DMS153 treated with DMSO at 0.1 percent for 48 hours (cell line): ENCODE data around the gene IFNG-AS1.
A peak's percentile ranks its signal among the peaks of the same experiment; 100 is the strongest.

Experiments
- DNase-seq: peaks from one replicate; lab custom pipeline; 2025; ENCODE audit not compliant: unreplicated experiment; lab: John Stamatoyannopoulos, UW

IFNG-AS1 gene

DNA sequence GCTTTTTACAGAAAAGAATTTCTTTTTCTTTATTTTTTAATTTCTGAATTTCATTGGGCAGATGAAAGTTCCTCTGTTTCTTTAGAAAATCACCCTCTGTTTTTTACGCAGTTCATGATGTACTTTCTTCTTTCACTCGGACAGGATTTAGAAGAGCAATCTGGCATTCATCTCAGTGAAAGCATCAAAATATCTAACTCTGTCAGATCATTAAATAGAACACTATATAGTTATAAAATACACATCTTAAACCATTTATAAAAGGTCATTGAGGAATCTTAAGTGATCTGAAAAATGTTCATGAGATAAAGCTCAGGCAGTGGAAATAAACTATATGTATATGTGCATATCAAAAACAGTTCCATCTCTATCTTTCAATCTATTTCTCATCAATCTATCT lies 3.9 kb downstream of the IFNG-AS1 start:
- DNase-seq, result no peak

DNA sequence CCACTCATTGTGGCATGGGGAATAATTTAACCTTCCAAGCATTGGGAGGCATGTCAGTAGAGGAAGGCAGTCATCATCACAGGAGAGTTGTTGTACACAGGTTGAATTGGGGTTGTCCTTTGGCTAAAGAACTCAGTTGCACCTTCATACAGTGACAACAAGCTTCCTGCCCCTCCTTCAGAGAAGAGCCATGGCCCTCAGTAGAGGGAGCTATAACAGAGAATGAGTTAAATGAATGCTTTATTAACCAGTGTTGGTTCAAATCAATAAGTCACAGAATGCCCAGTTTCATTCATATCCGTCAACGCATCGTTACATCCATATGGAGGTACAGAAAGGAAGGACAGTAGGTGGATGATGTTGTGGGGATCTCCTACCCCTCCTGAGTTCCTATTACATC lies 4.8 kb downstream of the IFNG-AS1 start:
- no peak for DNase-seq

DNA sequence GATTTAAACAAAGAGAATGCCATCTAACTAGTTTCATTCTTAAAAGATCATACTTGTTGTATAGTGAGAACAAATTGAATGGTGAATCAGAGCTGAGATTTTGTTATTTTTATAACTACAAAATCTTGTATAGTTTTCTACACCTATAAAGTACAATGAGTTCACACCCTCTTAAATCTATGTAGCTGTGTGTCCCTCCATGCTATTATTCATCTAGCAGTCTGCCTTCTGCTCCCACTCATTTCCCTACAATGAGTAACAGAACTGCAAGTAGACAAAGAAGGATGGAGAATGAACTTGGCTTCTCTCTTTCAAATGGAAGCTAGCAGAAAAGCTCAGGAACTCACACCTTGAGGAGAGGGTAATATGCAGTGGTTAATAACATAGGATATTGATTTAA lies 7.1 kb downstream of the IFNG-AS1 start:
- DNase-seq, result no peak

DNA sequence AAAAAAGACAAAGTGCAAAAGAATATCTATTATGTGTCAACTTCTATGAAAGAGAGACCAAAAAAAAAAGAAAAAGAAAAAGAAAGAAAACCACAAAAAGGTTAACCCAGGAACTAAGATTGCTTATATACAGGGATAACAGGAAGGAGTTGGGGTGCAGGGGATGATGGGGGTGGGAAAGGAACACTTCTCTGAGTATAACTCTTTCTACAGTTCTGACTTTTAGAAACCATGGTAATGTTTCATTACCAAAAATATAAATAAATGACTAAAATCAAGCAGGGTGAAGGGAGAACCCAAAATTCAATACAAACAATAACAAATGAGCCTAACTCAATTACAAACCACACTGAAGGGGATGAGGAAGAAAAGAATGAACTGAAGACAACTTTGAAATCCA lies 9.1 kb downstream of the IFNG-AS1 start:
- no peak for DNase-seq

- no peak for DNase-seq
Observed at GRCh38 chr12:67999244-67999643, 10.0 kb downstream of the IFNG-AS1 start.

DNA sequence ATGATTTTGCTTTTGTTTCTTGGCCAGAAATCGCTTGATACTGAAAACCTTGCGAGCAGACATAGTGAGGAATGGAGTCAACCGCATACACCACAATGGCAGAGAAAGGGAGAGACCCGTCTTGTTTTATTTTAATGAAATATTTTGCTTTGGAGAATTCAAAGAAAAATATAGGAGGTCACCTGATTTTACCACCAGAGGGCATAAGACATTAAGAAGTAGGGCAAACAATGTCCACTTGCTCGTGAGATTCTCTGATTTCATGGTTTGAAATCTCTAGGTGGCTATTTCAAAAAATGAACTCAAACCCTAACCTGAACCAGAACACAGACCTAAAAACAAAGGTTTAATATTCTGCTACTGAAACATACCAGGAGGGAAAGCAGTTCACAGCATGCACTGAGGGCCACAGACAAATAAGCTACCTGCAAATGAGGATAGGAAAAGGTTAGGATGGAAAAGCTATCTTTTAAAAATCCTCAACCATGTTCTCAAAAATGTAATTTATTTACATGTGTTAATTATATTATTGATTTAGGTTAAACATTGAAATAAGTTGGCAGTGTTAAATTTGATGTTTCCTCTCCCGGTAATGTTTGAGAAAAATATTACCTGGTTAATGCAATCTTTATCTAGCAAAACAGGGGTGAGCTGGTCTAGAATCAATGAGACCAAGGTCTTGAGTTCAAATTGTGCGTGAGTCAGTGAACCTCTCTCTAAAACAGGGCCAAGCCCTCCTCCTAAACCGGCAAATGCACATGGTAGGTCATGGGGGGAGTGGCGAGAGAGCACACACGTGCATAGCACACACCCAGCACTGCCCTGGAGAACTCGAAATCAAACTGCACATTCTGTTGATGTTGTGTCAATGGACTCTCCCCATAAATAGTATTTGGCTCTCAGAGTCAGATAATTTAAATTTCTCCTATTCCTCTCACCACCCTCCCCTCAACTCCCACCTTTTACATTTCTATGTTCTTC lies 12.5 kb downstream of the IFNG-AS1 start:
- DNase-seq, result peak; percentile 31

DNA sequence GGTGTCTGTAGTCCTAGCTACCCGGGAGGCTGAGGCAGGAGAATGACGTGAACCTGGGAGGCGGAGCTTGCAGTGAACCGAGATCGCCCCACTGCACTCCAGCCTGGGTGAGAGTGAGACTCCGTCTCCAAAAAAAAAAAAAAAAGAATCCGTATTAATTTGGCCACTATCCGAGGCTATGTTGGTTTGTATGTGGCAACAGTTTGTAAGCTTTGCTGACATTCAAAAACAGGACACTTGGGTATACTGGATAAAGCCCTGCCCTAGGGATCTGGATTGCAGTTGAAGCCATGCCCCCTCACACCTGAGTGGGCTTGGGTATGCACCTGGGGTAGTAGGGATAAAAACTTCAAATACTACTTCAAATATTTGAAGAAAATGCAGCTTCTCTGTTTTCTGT lies 14.5 kb downstream of the IFNG-AS1 start:
- no peak for DNase-seq

- no peak for DNase-seq
Observed at GRCh38 chr12:68007033-68007432, 17.8 kb downstream of the IFNG-AS1 start.

DNA sequence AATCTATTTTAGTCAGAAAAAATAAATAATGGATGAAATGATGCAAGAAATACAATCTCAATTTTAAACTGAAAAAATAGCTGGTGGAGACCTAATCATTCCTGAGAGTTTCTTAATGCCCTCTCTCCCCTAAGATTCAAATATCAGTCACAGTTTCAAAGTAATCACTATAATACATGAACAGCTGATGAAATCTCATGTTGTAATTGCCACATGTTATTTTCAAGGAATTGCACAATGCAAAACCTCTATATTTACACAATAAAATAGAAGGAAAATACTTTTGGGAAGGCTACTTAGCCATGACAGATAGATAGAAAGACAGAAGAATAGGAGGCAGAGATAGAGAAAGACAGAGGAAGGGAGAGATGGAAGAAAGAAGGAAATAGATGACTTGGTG lies 18.2 kb downstream of the IFNG-AS1 start:
- DNase-seq, result no peak

DNA sequence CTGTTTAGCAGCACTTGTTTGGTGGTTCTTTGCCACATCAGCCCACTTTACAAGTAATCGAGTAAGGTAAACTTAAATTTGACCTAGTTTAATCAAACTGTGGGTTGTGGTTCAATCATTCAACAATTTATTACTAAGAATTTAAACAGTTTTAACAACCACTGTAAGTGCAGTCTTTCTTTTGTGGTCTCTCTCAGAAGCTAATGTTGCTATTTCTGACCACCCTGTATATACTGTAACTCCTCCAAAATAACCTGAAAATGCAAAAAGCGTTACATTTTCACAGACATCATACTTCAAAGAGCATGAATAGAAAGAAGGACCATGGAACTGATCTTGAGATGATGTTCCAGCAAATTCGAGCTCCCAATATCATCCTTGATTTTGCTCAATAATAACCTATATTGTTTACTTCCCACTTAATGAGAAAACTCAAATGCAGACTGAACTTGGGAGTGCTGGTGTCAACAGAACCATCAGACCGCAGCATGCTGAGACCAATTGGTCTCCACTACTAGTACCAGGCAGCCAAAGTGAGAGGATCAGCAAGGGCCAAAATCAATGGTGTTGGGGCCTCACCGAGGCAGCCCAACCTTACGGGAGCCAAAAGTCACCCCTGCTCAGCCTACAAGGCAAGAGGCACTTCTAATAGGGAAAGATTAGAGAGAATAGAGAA lies 22.1 kb downstream of the IFNG-AS1 start:
- DNase-seq, result no peak

DNA sequence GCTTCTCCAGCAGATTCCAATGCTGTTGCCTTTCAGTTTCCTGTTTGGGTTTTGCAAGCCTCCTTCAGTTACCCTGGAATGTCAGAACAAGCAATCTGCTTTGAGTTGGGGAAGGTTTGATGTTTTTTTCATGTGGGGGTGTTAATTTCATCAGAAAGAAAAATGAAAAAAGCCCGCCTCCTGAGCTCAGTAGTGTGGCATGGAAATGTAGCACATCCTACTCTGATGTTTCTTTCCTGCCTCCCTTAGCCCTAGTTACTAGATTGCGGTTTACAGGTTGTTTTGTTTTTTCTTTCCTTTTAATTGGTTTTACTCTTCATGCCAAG lies 22.6 kb downstream of the IFNG-AS1 start:
- no peak for DNase-seq

- DNase-seq, result peak; percentile 67
Observed at GRCh38 chr12:68012712-68013111, 23.5 kb downstream of the IFNG-AS1 start.

DNA sequence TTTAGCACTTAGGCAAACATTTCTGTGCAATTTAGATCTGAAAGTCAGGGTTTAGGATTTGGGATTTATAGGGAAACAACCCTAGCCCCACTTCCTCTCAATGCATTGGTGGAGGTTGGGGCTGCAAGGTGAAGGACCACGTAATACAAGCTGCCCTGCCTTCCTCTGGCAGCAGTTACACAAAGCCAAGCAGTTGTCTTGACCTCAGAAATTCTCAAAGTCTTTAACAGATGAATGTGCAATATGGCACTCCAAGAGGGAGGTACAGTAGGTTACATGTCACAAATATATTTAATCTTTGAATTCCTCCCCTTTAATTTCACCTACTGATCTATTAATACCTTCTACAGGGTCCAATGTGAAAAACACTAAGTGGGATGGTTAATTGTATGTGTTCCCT lies 23.9 kb downstream of the IFNG-AS1 start:
- no peak for DNase-seq

DNA sequence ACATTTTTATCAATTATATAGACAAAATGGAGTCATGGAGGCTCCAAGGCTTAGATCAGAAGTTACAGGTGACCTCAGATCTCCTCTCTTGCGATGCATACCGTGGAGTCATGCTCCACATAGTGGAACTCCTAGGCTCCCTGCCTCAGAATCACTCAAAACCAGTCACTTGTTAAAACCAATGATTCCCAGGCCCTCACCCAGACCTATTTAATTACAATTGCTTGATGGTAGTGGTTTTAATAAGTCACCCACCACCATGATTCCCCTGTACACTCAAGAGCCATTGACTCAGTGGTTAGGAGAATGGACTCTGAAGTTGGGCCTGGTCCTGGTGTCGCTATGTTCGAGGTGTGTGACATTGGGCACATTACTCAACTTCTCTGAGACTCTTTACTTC lies 26.9 kb downstream of the IFNG-AS1 start:
- DNase-seq, result no peak

DNA sequence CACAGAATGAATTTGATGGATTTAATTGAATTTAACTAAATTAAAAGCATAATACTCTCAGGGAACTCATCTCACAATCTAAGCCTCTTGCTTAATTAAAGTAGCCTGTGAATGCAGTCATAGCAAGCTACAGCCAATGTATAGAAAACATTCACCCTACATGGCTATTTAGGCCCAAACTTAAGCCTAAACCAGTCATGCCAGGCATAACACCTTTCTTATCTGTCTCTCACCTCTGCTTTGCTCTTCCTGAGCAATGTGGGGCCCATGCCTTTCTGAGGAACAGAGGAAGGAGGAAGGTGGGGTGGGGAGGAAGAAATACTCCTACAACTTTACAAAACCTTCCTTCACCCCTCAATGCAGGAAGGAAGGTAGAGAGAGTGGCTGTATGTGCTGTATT lies 29.1 kb downstream of the IFNG-AS1 start:
- DNase-seq, result no peak

- no peak for DNase-seq
Observed at GRCh38 chr12:68020049-68020448, 30.8 kb downstream of the IFNG-AS1 start.

GRCh38 chr12:68020699-68021098 lies 31.5 kb downstream of the IFNG-AS1 start:
- DNase-seq, result no peak

GRCh38 chr12:68028647-68029046 lies 39.4 kb downstream of the IFNG-AS1 start:
- DNase-seq, result no peak

- DNase-seq, result no peak
Observed at GRCh38 chr12:68030248-68030647, 41.0 kb downstream of the IFNG-AS1 start.

- DNase-seq, result no peak
Observed at GRCh38 chr12:68031174-68031573, 41.9 kb downstream of the IFNG-AS1 start.

DNA sequence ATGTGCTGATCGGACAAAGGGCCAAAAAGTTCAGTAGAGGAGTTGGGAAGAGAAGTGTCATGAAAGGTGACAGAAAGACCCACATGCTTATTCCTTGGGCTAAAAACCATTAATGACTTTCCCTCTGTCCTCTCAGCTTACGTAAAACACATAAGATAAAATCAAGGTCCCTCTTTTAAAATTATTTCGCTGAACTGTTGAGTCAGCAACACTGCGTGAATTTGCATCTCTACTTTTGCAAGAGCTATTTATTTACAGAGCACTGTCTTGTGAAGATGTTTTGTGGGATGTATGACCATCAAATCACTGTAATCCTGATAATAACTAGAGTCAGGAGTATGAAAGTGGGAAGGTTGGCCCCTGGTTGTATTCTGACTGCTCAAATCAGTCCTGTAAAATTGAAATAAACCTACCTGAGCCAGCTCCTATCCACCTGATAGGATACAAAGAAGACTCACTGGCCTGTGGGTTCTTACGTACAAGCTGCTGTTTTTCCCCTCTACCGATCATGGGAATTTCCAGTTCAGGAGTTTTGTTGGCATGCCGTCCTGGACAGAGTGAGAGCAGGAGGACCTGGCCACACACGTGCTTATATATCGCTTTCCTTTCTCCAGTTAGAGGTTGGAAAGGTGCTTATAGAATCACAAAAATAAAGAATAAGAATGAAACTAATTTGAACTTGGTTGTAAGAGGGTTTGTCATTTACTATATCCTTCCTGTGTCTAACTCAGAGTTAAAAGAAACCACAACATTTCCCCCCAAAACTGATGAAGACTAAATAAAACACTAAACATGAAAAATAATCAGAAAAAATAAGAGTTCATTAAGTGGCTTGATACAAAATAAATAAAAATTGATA lies 42.9 kb downstream of the IFNG-AS1 start:
- DNase-seq, result no peak

DNA sequence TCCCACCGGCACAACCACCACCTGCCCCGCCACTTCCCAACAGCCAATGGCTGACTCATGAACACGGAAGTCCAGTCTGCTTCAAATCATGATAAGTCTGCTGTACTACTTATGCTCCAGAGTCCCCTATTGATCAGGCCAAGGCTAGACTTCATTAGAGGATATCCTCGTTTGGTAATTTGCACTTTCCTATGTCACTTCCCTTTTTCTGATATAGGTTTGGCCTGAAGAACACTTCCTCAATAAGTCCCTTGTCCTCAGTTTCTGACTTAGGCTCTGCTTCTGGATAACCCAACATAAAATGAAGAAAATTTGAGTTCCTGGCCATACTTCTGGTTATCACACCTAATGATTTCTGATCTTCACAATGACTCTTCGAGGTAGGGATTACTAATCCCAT lies 45.3 kb downstream of the IFNG-AS1 start:
- no peak for DNase-seq
